GM06990 (cell line): ENCODE measurements around the gene GPR61.

Experiments
- DNase-seq: peaks from one replicate; pipeline ENCODE4 v3.0.0-alpha.2; 2011; ENCODE audit not compliant: insufficient read length; ENCODE audit errors: extremely low read depth
- H3K27me3 ChIP-seq: replicated peaks from 2 replicates; pipeline ENCODE4 v1.6.0; 2011; ENCODE audit warnings: low read length; ENCODE audit not compliant: control insufficient read depth, insufficient read depth
- H3K36me3 ChIP-seq: 2 replicates; pipeline ENCODE4 v1.5.1; 2011; ENCODE audit warnings: low read length; ENCODE audit not compliant: control insufficient read depth, insufficient read depth
- H3K4me3 ChIP-seq: replicated peaks from 2 replicates; pipeline ENCODE4 v1.5.1; 2011; ENCODE audit warnings: low read depth, mild to moderate bottlenecking, control low read depth, low read length
- TF ChIP-seq, protein P1 (sequence below): IDR thresholded peaks from 2 replicates; pipeline ENCODE4 v1.5.1; 2011; ENCODE audit warnings: low read length, control low read depth, mild to moderate bottlenecking, inconsistent platforms; ENCODE audit not compliant: insufficient read depth, poor library complexity, severe bottlenecking

The GPR61 gene

DNA sequence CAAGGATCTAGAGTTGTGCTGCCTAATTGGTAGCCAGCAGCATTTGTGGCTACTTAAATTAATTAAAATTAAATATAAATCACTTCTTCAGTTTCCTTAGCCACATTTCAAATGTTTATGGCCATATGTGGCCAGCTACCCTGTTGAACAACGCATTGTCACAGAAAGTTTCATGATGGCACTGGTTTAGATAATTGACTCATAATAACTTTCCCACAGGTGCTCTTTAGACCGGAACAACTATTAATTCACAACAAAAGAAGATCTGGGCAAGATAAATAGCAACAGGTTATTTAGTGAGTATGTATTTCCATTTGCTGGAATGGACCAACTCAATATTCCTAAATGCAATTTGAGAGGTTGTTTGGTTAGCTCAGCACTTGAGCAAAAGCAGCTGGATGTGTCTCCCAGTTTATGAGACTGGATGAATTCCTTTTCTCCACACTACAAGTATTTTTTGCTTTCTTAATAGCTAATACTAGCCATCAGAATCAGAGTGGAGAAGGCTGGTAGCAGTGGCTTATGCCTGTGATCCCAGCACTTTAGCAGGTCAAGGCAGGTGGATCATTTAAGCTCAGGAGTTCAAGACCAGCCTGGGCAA is 26.5 kb upstream of the GPR61 start:
- H3K27me3 ChIP-seq = no peaks in the 10 kb centered on the region
- no peak overlapping the region for H3K4me3 ChIP-seq
- DNase-seq = no peak
- no peaks in the 10 kb centered on the region for H3K36me3 ChIP-seq
- TF ChIP-seq, protein P1, sequence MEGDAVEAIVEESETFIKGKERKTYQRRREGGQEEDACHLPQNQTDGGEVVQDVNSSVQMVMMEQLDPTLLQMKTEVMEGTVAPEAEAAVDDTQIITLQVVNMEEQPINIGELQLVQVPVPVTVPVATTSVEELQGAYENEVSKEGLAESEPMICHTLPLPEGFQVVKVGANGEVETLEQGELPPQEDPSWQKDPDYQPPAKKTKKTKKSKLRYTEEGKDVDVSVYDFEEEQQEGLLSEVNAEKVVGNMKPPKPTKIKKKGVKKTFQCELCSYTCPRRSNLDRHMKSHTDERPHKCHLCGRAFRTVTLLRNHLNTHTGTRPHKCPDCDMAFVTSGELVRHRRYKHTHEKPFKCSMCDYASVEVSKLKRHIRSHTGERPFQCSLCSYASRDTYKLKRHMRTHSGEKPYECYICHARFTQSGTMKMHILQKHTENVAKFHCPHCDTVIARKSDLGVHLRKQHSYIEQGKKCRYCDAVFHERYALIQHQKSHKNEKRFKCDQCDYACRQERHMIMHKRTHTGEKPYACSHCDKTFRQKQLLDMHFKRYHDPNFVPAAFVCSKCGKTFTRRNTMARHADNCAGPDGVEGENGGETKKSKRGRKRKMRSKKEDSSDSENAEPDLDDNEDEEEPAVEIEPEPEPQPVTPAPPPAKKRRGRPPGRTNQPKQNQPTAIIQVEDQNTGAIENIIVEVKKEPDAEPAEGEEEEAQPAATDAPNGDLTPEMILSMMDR = no peak

DNA sequence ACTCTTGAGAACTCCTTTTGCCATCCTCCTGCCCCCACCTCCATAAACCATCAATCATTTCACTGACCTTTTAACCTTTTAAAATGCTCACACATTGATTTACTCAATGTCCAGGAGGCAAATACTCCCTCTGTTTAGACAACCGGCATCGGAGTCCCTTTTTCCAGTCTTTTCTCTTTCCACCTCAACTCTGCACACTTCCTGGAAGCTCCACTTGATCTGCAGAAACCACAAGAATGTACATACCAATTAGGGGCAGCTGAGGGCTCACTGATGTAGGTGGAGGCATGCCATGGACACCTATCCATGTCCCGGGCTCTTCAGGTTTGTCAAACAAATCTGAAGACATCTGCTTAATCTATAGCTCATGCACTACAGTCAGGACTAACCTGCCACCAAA is 24.8 kb upstream of the GPR61 start:
- TF ChIP-seq, protein P1 = no peak
- Histone ChIP-seq H3K4me3 (no peak overlapping the region), H3K36me3 (no peaks in the 10 kb centered on the region), H3K27me3 (no peaks in the 10 kb centered on the region)
- no peak for DNase-seq

DNA sequence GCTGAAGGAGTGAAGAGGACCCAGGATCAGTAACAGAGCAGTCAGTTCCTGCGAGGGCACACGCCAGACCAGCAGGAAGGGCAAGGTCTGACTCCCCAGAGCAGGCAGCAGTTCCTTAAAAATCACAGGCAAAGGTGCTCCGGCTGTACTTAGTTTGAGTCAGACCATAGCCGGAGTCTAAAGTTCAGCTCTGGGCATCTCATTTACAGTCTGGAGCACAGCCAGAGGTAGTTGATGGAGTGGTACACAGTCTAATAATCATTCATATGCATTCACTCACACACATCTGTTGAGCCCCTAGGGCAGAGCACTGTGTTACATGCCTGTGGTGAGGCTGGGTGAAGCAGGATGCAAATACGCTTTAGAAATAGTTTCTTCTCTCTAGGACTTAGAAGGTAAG is 22.8 kb upstream of the GPR61 start:
- DNase-seq = no peak
- no peaks in the 10 kb centered on the region for H3K27me3 ChIP-seq
- H3K36me3 ChIP-seq = no peaks in the 10 kb centered on the region
- H3K4me3 ChIP-seq = no peak overlapping the region
- TF ChIP-seq, protein P1 = no peak

DNA sequence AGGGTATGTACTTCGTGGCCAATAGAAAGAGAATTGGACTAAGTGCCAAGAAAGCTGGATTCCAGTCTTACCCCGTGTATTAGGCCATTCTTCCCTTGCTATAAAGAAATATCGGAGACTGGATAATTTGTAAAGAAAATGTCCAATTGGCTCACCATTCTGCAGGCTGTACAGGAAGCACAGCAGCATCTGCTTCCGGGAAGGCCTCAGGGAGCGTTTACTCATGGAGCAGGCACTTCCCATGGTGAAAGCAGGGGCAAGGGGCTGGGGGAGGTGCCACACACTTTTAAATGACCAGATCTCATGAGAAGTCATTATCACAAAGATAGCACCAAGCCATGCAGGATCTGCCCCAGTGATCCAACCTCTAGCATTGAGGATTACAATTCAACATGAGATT is 22.3 kb upstream of the GPR61 start:
- H3K4me3 ChIP-seq = no peak overlapping the region
- TF ChIP-seq, protein P1 = no peak
- DNase-seq = no peak
- no peaks in the 10 kb centered on the region for H3K36me3 ChIP-seq
- no peaks in the 10 kb centered on the region for H3K27me3 ChIP-seq

DNA sequence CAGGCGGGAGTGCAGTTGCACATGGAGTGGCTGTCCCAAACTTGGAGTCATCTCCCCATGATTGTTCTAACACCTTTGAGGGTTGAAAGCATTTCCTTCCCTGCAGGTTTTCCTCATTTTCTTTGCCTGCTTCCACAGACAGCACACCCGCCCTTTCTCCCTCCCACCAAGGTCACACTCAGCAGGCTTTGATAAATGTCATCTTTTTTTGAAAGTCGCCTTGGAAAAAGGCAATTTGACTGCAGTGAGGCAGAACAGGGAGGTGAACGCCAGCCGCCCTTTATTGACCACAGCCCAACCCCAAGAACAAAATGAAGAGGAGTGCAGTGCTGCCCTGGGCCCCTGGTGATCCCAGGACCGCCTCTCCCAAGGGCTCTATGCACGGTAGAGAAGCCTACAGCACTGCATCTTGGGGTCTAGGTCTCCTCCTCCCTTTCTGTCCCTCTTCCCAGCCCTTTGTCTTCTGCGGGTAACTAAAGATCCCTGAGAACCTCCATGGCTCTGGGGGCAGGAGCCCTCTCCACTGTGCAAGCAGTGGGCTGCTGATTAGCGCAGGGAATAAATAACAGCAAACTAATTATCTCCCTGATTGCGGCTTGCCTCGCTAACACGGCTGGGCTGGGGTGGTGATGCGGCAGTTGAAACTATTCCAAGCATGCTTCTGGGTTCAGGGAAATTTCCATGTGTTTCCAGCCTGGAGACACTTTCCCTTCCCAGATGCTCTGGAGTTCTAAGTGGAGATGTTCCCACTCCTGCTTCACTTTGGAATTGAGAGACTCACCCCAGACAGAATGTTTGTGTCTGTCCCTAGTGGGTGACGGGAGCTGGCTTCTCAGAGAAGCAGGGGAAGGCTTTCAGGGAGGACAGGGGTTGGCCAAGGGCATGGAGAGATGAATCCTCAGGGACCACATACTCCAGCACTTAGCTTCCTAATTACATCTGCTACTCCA is 18.4 kb upstream of the GPR61 start:
- H3K4me3 ChIP-seq = no peak overlapping the region
- no peak for DNase-seq
- TF ChIP-seq, protein P1 = no peak
- no peaks in the 10 kb centered on the region for H3K27me3 ChIP-seq
- no peaks in the 10 kb centered on the region for H3K36me3 ChIP-seq
